Muscle of back (tissue), 11 donors: ENCODE results near the gene MUC12. TPM values are rescaled to one million over a fixed set of nuclear protein-coding genes. Genes with fewer than 3 reads are reported as not detected.
"Not testable (repeated sequence)": the region's sequence is repeated elsewhere in the genome, so short reads cannot be mapped to it uniquely, and the experiment has no call there.

ENCODE experiments used
- DNase-seq, 3 donors: peaks; one replicate each; pipeline versions ENCODE4 v3.0.0 to v3.0.0-alpha.2; 2013
- polyA plus RNA-seq, 10 donors: library from polyadenylated mRNA; unstranded; fragments of 120-200 nt; gene quantifications; one replicate each; pipeline ENCODE4 v1.2.1, GENCODE V29; 2013; ENCODE audit not compliant: insufficient read length in 10 of 10

MUC12 gene
- polyA plus RNA-seq, 10 donors = 0.34 to 1.1 (median 0.79) TPM

DNA sequence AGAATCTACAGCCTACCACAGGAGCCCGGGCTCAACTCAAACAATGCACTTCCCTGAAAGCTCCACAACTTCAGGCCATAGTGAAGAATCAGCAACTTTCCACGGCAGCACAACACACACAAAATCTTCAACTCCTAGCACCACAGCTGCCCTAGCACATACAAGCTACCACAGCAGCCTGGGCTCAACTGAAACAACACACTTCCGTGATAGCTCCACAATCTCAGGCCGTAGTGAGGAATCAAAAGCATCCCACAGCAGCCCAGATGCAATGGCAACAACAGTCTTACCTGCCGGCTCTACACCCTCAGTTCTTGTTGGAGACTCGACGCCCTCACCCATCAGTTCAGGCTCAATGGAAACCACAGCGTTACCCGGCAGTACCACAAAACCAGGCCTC lies 22.3 kb downstream of the MUC12 start:
- DNase-seq = no peak

DNA sequence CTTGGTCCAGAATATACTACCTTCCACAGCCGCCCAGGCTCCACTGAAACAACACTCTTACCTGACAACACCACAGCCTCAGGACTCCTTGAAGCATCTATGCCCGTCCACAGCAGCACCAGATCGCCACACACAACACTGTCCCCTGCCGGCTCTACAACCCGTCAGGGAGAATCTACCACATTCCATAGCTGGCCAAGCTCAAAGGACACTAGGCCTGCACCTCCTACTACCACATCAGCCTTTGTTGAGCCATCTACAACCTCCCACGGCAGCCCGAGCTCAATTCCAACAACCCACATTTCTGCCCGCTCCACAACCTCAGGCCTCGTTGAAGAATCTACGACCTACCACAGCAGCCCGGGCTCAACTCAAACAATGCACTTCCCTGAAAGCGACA lies 22.9 kb downstream of the MUC12 start:
- not testable (repeated sequence) for DNase-seq

DNA sequence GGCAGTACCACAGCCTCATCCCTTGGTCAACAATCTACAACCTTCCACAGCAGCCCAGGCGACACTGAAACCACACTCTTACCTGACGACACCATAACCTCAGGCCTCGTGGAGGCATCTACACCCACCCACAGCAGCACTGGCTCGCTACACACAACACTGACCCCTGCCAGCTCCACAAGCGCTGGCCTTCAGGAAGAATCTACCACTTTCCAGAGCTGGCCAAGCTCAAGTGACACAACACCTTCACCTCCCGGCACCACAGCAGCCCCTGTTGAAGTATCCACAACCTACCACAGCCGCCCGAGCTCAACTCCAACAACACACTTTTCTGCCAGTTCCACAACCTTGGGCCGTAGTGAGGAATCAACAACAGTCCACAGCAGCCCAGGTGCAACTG lies 25.3 kb downstream of the MUC12 start:
- not testable (repeated sequence) for DNase-seq

DNA sequence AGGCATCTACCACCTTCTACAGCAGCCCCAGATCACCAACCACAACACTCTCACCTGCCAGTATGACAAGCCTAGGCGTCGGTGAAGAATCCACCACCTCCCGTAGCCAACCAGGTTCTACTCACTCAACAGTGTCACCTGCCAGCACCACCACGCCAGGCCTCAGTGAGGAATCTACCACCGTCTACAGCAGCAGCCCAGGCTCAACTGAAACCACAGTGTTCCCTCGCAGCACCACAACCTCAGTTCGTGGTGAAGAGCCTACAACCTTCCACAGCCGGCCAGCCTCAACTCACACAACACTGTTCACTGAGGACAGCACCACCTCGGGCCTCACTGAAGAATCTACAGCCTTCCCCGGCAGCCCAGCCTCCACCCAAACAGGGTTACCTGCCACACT lies 29.2 kb downstream of the MUC12 start:
- not testable (repeated sequence) for DNase-seq

DNA sequence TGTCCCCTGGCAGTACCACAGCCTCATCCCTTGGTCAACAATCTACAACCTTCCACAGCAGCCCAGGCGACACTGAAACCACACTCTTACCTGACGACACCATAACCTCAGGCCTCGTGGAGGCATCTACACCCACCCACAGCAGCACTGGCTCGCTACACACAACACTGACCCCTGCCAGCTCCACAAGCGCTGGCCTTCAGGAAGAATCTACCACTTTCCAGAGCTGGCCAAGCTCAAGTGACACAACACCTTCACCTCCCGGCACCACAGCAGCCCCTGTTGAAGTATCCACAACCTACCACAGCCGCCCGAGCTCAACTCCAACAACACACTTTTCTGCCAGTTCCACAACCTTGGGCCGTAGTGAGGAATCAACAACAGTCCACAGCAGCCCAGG lies 30.0 kb downstream of the MUC12 start:
- not testable (repeated sequence) for DNase-seq

DNA sequence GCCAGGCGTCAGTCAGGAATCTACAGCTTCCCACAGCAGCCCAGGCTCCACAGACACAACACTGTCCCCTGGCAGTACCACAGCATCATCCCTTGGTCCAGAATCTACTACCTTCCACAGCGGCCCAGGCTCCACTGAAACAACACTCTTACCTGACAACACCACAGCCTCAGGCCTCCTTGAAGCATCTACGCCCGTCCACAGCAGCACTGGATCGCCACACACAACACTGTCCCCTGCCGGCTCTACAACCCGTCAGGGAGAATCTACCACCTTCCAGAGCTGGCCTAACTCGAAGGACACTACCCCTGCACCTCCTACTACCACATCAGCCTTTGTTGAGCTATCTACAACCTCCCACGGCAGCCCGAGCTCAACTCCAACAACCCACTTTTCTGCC lies 30.7 kb downstream of the MUC12 start:
- DNase-seq = not testable (repeated sequence)

DNA sequence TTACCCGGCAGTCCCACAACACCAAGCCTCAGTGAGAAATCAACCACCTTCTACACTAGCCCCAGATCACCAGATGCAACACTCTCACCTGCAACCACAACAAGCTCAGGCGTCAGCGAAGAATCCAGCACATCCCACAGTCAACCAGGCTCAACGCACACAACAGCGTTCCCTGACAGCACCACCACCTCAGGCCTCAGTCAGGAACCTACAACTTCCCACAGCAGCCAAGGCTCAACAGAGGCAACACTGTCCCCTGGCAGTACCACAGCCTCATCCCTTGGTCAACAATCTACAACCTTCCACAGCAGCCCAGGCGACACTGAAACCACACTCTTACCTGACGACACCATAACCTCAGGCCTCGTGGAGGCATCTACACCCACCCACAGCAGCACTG lies 33.0 kb downstream of the MUC12 start:
- DNase-seq = not testable (repeated sequence)

DNA sequence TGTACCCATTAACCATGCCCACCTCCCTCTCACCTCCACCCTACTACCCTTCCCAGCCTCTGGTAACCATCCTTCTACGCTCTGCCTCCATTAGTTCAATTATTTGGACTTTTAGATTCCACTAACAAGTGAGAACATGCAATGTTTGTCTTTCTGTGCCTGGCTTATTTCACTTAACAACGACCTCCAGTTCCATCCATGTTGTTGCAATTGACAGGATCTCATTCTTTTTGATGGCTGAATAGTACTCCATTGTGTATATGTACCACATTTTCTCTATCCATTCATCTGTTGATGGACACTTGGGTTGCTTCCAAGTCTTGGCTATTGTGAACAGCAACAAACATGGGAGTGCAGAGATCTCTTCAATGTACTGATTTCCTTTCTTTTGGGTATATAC lies 38.0 kb downstream of the MUC12 start:
- DNase-seq = not testable (repeated sequence)

DNA sequence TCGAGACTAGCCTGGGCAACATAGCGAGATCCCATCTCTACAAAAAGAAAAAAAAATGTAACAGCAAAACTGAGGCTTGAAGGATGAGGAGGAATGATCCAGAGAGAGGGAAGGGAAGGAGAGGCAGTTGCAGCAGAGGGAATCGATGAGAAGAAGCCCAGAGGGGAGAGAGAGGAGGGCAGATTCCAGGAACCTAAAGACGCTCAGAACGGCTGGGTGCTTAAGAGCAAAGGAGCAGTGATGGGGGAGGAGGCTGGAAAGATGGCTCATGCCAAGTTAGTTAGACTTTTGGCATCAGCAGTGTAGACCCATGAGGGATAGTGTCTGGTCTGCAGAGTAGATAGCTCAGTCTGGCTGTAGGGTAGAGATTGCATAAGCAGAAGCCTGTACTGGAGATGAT lies 40.3 kb downstream of the MUC12 start:
- DNase-seq = no peak

DNA sequence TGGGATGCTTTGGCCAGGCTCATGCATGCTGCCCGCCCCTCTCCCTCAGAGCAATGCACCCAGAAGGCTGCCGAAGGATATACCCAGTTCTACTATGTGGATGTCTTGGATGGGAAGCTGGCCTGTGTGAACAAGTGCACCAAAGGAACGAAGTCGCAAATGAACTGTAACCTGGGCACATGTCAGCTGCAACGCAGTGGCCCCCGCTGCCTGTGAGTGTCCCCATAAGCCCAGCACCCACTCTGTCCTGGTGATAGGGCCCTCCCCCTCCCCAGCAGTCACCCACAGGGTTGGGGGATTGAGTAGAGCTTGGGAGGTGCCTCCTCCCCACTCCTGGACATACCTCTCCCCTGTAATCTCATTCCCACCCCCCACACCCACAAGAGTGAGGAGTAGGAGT lies 43.6 kb downstream of the MUC12 start:
- DNase-seq = no peak

DNA sequence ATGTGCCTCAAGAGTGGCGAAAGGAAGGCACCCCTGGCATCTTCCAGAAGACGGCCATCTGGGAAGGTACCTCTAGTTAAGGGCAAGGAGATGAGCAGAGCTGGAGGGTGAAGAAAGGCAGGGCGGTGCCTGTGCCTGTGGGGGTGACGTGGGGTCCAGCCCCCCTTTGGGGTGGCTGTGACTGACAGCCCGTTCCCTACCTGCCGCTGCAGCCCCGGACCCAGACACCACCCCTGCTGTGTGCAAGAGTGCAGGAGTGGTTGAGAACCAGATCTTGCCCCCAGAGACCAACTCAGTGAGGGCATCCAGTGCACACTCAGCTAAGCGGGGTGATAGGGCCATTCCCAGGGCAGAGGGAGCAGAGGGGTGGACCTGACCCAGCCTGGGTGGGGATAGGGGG lies 46.3 kb downstream of the MUC12 start:
- DNase-seq = no peak

DNA sequence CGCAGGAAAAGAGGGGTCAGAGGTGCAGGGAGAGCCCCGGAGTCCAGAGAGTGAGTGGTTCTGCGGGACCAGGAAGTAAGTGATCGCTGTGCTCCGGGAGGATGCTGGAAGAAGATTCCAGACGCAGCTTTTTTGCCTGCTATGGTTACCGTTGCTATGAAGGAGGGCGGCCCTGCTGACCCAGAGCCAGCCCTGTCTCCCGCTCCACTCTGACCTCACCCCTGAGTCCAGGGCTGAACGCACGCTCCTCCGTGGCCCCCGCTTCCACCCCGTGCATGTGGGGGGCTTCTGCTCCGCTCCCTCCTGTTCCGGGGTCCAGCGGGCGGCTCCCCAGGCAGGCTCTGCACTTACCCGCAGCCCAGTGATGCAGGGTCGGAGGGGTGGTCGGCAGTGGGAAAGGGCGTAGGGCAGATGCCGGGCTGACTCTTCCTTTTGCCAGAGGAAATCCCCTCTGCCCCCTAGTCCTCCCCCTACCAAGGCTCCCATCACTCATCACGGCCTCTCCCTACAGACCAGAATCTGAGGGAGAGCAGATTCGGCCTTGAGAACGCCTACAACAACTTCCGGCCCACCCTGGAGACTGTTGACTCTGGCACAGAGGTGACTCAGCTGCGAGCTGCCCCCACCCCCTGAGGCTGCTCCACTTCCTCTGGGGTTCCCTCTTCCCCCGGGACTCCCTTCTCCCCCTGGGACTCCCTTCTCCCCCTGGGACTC lies 47.9 kb downstream of the MUC12 start:
- peak; percentile 72 to 95 (median 86) for DNase-seq

DNA sequence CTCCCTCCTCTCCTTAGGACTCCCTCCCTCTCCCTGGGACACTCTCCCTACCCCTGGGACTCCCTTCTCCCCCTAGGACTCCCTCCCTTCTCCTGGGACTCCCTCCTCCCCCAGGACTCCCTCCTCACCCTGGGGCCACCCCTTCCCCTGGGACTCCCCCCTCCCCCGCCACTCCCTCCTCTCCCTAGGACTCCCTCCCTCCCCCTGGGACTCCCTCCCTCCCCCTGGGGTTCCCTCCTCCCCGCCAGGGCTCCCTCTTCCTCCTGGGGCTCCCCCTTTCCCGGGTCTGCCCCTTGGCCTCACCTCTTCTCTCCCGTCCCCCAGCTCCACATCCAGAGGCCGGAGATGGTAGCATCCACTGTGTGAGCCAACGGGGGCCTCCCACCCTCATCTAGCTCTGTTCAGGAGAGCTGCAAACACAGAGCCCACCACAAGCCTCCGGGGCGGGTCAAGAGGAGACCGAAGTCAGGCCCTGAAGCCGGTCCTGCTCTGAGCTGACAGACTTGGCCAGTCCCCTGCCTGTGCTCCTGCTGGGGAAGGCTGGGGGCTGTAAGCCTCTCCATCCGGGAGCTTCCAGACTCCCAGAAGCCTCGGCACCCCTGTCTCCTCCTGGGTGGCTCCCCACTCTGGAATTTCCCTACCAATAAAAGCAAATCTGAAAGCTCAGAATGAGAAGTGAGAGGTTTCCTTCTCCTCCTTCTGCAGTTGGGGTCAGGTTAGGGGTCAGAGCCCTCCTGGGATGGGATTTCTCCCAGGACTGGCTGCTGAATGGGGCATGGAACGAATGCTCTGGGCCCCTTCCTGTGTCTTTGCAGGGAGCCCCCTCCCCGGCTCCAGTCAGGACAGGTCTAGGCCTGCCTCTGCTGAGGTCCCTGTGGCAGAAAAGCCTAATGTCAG lies 49.2 kb downstream of the MUC12 start:
- peak in 2 of 3 donors; percentile 26 to 77 for DNase-seq

DNA sequence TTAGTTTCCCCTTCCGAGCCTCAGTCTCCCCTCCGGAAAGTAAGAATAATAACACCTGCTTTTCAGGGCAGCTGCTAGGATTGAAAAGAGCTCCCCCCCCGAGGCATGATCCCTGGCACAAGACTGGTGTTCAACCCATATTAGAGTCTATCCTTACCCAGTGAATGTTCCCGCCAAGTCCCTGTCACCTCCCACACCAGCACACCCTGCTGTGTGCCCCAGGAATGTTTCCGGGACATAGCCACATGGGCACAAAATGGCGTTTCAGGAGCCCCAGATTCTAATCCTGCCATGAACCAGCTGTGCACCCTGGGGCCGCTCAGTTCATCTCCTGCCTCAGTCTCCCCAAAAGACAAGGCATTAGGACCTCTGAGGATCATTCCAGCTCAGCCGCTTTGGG lies 51.1 kb downstream of the MUC12 start:
- DNase-seq = peak in 1 of 3 donors; percentile 7

DNA sequence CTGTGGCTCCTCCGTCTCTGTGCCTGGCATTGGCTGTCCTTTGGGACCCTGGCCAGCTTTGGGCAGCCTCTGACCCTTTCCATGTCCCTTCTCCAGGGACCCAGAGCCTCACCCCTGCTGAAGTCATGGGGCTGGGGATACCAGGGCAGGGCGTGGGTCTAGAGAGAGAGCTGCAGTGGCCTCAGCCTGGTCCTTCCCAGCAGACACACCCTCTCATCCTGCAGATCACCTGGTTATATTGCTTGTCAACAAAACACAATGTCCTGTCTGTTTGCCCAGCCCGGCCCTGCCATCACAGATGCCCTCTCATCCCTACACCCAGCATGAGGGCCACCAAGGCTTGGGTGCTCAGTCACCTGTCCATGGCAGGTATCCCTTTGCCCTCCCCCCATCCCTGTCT lies 52.3 kb downstream of the MUC12 start:
- DNase-seq = no peak

DNA sequence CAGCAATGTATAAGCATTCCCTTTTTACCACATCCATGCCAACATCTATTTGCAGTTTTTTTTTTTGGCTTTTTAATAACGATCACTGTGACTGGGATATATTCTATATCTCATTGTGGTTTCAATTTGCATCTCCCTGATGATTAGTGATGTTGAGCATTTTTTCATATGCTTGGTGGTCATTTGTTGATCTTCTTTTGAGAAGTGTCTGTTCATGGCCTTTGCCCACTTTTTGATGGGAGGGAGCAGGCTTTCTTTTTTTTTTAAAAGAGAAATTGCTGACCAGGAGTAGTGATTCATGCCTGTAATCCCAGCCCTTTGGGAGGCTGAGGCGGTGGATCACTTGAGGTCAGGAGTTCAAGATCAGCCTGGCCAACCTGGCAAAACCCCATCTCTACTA lies 54.5 kb downstream of the MUC12 start:
- DNase-seq = no peak

DNA sequence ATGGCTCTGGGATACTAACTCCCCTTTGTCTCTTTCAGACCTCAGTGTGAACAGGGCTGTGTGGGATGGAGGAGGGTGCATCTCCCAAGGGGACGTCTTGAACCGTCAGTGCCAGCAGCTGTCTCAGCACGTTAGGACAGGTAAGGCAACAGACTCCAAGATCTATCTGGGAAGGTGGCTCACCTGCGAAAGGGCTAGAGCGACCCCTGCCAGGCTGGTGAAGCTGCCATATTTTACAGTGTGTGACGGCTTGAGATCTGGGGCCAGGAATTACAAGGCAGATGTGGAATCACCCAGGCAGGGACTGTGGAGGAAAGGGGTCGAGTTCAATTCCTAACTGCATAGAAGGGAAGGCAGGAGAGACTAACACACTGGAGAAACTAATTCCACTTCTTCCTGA lies 61.7 kb downstream of the MUC12 start:
- no peak for DNase-seq

DNA sequence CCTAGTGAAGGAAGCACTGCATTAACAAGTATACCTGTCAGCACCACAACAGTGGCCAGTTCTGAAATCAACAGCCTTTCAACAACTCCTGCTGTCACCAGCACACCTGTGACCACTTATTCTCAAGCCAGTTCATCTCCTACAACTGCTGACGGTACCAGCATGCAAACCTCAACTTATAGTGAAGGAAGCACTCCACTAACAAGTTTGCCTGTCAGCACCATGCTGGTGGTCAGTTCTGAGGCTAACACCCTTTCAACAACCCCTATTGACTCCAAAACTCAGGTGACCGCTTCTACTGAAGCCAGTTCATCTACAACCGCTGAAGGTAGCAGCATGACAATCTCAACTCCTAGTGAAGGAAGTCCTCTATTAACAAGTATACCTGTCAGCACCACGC lies 66.6 kb downstream of the MUC12 start:
- DNase-seq = no peak

DNA sequence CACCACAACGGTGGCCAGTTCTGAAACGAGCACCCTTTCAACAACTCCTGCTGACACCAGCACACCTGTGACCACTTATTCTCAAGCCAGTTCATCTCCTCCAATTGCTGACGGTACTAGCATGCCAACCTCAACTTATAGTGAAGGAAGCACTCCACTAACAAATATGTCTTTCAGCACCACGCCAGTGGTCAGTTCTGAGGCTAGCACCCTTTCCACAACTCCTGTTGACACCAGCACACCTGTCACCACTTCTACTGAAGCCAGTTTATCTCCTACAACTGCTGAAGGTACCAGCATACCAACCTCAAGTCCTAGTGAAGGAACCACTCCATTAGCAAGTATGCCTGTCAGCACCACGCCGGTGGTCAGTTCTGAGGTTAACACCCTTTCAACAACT lies 71.9 kb downstream of the MUC12 start:
- not testable (repeated sequence) for DNase-seq

DNA sequence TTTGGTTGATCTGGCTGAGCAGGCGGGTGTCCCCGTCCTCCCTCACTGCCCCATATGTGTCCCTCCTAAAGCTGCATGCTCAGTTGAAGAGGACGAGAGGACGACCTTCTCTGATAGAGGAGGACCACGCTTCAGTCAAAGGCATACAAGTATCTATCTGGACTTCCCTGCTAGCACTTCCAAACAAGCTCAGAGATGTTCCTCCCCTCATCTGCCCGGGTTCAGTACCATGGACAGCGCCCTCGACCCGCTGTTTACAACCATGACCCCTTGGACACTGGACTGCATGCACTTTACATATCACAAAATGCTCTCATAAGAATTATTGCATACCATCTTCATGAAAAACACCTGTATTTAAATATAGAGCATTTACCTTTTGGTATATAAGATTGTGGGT lies 89.0 kb downstream of the MUC12 start:
- DNase-seq = peak; percentile 55 to 81 (median 77)

DNA sequence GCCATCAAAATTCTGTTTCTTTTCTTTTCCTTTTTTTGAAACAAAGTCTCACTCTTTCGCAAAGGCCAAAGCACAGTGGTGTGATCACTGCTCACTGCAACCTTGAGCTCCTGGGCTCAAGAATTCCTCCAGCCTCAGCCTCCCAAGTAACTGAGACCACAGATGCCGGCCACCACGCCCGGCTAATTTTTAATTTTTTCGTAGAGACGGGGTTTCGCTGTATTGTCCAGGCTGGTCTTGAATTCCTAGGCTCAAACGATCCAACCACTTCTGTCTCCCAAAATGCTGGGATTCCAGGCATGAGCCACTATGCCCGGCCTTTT lies 90.2 kb downstream of the MUC12 start:
- no peak for DNase-seq

DNA sequence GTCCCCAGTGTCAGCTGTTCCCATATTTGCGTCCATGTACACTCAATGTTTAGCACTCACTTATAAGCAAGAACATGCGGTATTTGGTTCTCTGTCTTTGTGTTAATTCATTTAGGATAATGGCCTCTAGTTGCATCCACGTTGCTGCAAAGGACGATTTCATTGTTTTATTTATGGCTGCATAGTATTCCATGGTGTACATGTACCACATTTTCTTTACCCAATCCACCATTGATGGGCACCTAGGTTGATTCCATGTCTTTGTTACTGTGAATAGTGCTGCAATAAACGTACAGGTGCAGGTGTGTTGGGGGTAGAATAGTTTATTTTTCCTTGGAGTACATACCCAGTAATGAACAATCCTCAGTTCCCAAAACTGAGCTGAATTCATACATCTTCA lies 91.6 kb downstream of the MUC12 start:
- DNase-seq = no peak

DNA sequence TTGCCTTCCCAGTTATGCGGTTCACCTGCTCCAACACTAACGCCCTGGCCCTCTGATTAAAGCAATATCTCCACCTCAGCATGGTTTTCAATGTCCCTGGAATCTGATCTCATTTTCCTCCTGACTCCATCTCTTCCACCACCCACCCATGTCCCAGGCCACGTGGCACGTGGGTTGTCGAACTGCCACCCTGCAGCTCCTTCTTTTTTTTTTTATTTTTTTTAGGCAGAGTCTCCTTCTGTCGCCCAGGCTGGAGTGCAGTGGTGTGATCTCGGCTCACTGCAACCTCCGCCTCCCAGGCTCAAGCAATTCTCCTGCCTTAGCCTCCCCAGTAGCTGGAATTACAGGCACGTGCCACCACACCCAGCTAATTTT lies 94.8 kb downstream of the MUC12 start:
- not testable (repeated sequence) for DNase-seq
